H1 (cell line): Measurements from ENCODE around the gene OSCP1. TPM values are rescaled to one million over a fixed set of nuclear protein-coding genes. Genes with fewer than 3 reads are reported as not detected.

Experiments
- CTCF ChIA-PET: fragments of 300-600 bp; sonication (Branson Sonifier 250); formaldehyde crosslinking; loops from one replicate; lab custom pipeline; 2021; ENCODE audit not compliant: partially characterized antibody; lab: Charles Lee
- POLR2A ChIA-PET: fragments of 300-600 bp; sonication (Branson Sonifier 250); formaldehyde crosslinking; loops from one replicate; lab custom pipeline; 2021; ENCODE audit warnings: inconsistent platforms; ENCODE audit not compliant: partially characterized antibody; lab: Charles Lee
- DNase-seq, 2 experiments: peaks; one replicate each; pipeline versions ENCODE4 v3.0.0 to v3.0.0-alpha.2; 2010 to 2022; ENCODE audit warnings: low spot score in 2 of 2, low read depth in 1 of 2, mixed read lengths in 1 of 2
- FAIRE-seq: peaks from 2 replicates; lab custom pipeline; 2011; peaks lifted over from hg19 to GRCh38; lab: Jason Lieb, UNC
- H2AFZ ChIP-seq: 2 replicates; pipeline ENCODE4 v1.8.1; 2012; ENCODE audit warnings: low read length, inconsistent platforms
- H2AK5ac ChIP-seq: 2 replicates; pipeline ENCODE4 v1.6.1; 2013; ENCODE audit warnings: low read depth, low read length
- H2BK120ac ChIP-seq: replicated peaks from 2 replicates; pipeline ENCODE3; 2013; ENCODE audit warnings: low read depth, low read length, inconsistent platforms
- H2BK12ac ChIP-seq: 2 replicates; pipeline ENCODE4 v1.6.1; 2013; ENCODE audit warnings: low read depth, low read length
- H2BK15ac ChIP-seq: 2 replicates; pipeline ENCODE4 v1.6.1; 2013; ENCODE audit warnings: low read length
- H2BK20ac ChIP-seq: 2 replicates; pipeline ENCODE4 v1.6.1; 2013; ENCODE audit warnings: low read length
- H2BK5ac ChIP-seq: 2 replicates; pipeline ENCODE4 v1.6.1; 2013; ENCODE audit warnings: low read depth, low read length
- H3K14ac ChIP-seq: 2 replicates; pipeline ENCODE4 v1.6.1; 2013; ENCODE audit warnings: inconsistent platforms; ENCODE audit not compliant: insufficient read length
- H3K18ac ChIP-seq: 2 replicates; pipeline ENCODE4 v1.6.1; 2013; ENCODE audit warnings: low read length; ENCODE audit errors: extremely low read depth
- H3K23ac ChIP-seq: 2 replicates; pipeline ENCODE4 v1.6.1; 2013; ENCODE audit warnings: inconsistent platforms; ENCODE audit not compliant: insufficient read length
- H3K23me2 ChIP-seq: 2 replicates; pipeline ENCODE4 v1.6.1; 2013; ENCODE audit warnings: low read depth, low read length
- H3K27ac ChIP-seq: 2 replicates; pipeline ENCODE4 v1.6.1; 2011; ENCODE audit warnings: low read depth, low read length, inconsistent platforms
- H3K27me3 ChIP-seq, 4 experiments: replicated peaks in 1 of 4; 1 replicate in 1 of 4; 2 replicates in 3 of 4; pipeline versions ENCODE4 v1.6.1 to v1.8.1; 2011 to 2013; ENCODE audit warnings: low read length in 3 of 4, mild to moderate bottlenecking in 3 of 4, inconsistent platforms in 2 of 4, mixed read lengths in 2 of 4, moderate library complexity in 1 of 4; ENCODE audit not compliant: control insufficient read depth in 3 of 4, insufficient read depth in 3 of 4; ENCODE audit errors: extremely low read depth in 1 of 4
- H3K36me3 ChIP-seq, 4 experiments: 2 replicates each; pipeline versions ENCODE4 v1.6.1 to v1.8.1; 2011 to 2013; ENCODE audit warnings: mild to moderate bottlenecking in 4 of 4, low read length in 3 of 4, moderate library complexity in 2 of 4, control low read depth in 1 of 4, inconsistent platforms in 1 of 4; ENCODE audit not compliant: insufficient read depth in 4 of 4, control insufficient read depth in 2 of 4
- H3K4ac ChIP-seq: replicated peaks from 2 replicates; pipeline ENCODE3; 2013; ENCODE audit warnings: low read length, low read depth, mixed read lengths, inconsistent platforms; ENCODE audit not compliant: insufficient read length
- H3K4me1 ChIP-seq, 4 experiments: replicated peaks in 1 of 4; 1 replicate in 1 of 4; 2 replicates in 3 of 4; pipeline versions ENCODE4 v1.6.1 to v1.8.1; 2011 to 2013; ENCODE audit warnings: low read length in 3 of 4, inconsistent platforms in 2 of 4, mixed read lengths in 1 of 4; ENCODE audit not compliant: insufficient read depth in 4 of 4, control insufficient read depth in 3 of 4
- H3K4me2 ChIP-seq, 2 experiments: 2 replicates each; pipeline versions ENCODE4 v1.6.1 to v1.8.1; 2011 to 2013; ENCODE audit warnings: low read depth in 2 of 2, low read length in 2 of 2, control low read depth in 1 of 2, inconsistent platforms in 1 of 2, mild to moderate bottlenecking in 1 of 2; ENCODE audit not compliant: insufficient read depth in 1 of 2
- H3K4me3 ChIP-seq, 4 experiments: fragments of 200-600, 300-600 bp in 1 of 4; sonication (generic), shearing (Covaris generic), sonication (Bioruptor Twin) in 1 of 4; 2 replicates each; pipeline versions ENCODE4 v1.5.1 to v1.8.1; 2011 to 2016; ENCODE audit warnings: low read length in 4 of 4, low read depth in 3 of 4, control low read depth in 2 of 4, inconsistent platforms in 2 of 4, mild to moderate bottlenecking in 2 of 4, mixed read lengths in 1 of 4, moderate library complexity in 1 of 4; ENCODE audit not compliant: insufficient read depth in 2 of 4; ENCODE audit errors: extremely low read depth in 1 of 4
- H3K56ac ChIP-seq: replicated peaks from 2 replicates; pipeline ENCODE3; 2013; ENCODE audit warnings: low read depth, mild to moderate bottlenecking, mixed read lengths, low read length, inconsistent platforms; ENCODE audit not compliant: insufficient read length
- H3K79me1 ChIP-seq: 2 replicates; pipeline ENCODE4 v1.6.1; 2013; ENCODE audit warnings: low read depth, low read length, control low read depth
- H3K79me2 ChIP-seq, 2 experiments: 2 replicates each; pipeline versions ENCODE4 v1.6.1 to v1.8.1; 2012 to 2013; ENCODE audit warnings: low read length in 2 of 2, mild to moderate bottlenecking in 2 of 2, inconsistent platforms in 1 of 2; ENCODE audit not compliant: insufficient read depth in 2 of 2, control insufficient read depth in 1 of 2
- H3K9ac ChIP-seq, 4 experiments: replicated peaks in 1 of 4; 1 replicate in 1 of 4; 2 replicates in 3 of 4; pipeline versions ENCODE4 v1.6.1 to v1.8.1; 2011 to 2013; ENCODE audit warnings: low read depth in 3 of 4, low read length in 3 of 4, control low read depth in 2 of 4, mild to moderate bottlenecking in 2 of 4, moderate library complexity in 2 of 4, inconsistent platforms in 1 of 4; ENCODE audit errors: extremely low read depth in 1 of 4
- H3K9me3 ChIP-seq, 2 experiments: 2 replicates each; pipeline versions ENCODE4 v1.6.1 to v1.8.1; 2012 to 2013; ENCODE audit warnings: mild to moderate bottlenecking in 2 of 2, moderate library complexity in 2 of 2, control low read depth in 1 of 2, inconsistent platforms in 1 of 2, low read depth in 1 of 2, low read length in 1 of 2, mixed read lengths in 1 of 2; ENCODE audit not compliant: insufficient read depth in 2 of 2
- H4K20me1 ChIP-seq, 2 experiments: replicated peaks in 1 of 2; 2 replicates each; pipeline versions ENCODE3 to v1.8.1; 2011 to 2013; ENCODE audit warnings: inconsistent platforms in 2 of 2, low read length in 2 of 2, mild to moderate bottlenecking in 1 of 2; ENCODE audit not compliant: insufficient read depth in 2 of 2, control insufficient read depth in 1 of 2
- H4K5ac ChIP-seq: 2 replicates; pipeline ENCODE4 v1.6.1; 2013; ENCODE audit warnings: low read length, low read depth, mixed read lengths, inconsistent platforms; ENCODE audit not compliant: insufficient read length
- H4K8ac ChIP-seq: 2 replicates; pipeline ENCODE4 v1.8.0; 2013; ENCODE audit warnings: mild to moderate bottlenecking, moderate library complexity, low read length, inconsistent platforms; ENCODE audit not compliant: insufficient read depth; ENCODE audit errors: extremely low read depth
- H4K91ac ChIP-seq: replicated peaks from 2 replicates; pipeline ENCODE3; 2013; ENCODE audit warnings: low read length, mixed read lengths, inconsistent platforms; ENCODE audit not compliant: insufficient read length
- BRCA1 ChIP-seq: IDR thresholded peaks from 2 replicates; pipeline ENCODE4 v1.6.1; 2012; ENCODE audit warnings: low read depth, low read length, improper control_type of control experiment
- KDM5A ChIP-seq: fragments of 200-600 bp; IDR thresholded peaks from 2 replicates; pipeline ENCODE4 v1.7.1; 2012; ENCODE audit warnings: mild to moderate bottlenecking, low read length, inconsistent platforms, mixed read lengths
- RAD21 ChIP-seq, 2 experiments: IDR thresholded peaks in 1 of 2; conservative IDR thresholded peaks in 1 of 2; 2 replicates each; pipeline ENCODE4 v1.6.1; 2011; ENCODE audit warnings: low read depth in 2 of 2, low read length in 2 of 2, improper control_type of control experiment in 1 of 2, inconsistent platforms in 1 of 2, mild to moderate bottlenecking in 1 of 2, moderate library complexity in 1 of 2
- RXRA ChIP-seq: IDR thresholded peaks from 2 replicates; pipeline ENCODE4 v1.6.1; 2011; ENCODE audit warnings: low read depth, mild to moderate bottlenecking, low read length, moderate library complexity; ENCODE audit not compliant: insufficient read depth
- USF2 ChIP-seq: IDR thresholded peaks from 2 replicates; pipeline ENCODE4 v1.6.1; 2011; ENCODE audit warnings: low read length, improper control_type of control experiment
- WGBS, 2 experiments: shearing (Covaris generic) in 1 of 2; methylation state at CpG; one replicate each; pipeline versions ENCODE4 v1.1.6 to v1.1.7; 2013 to 2015; ENCODE audit warnings: low lambda C conversion rate in 2 of 2, mixed read lengths in 2 of 2, inconsistent platforms in 1 of 2, low coverage in 1 of 2, missing lambda C conversion rate in 1 of 2; ENCODE audit not compliant: insufficient replicate concordance in 2 of 2, insufficient coverage in 1 of 2, insufficient read length in 1 of 2; ENCODE audit errors: extremely low coverage in 1 of 2, missing lambda C conversion rate in 1 of 2; 5-methylcytosine and 5-hydroxymethylcytosine counted together
- polyA plus RNA-seq, 7 experiments: library from polyadenylated mRNA; depleted of rRNA in 3 of 7; stranded (reverse) in 5 of 7; unstranded in 2 of 7; fragments of >200 nt in 5 of 7; fragments of 200-250 nt in 2 of 7; gene quantifications; 1 replicate in 5 of 7; 2 replicates in 1 of 7; 4 replicates in 1 of 7; pipeline versions ENCODE4 v1.2.1 to v1.2.3, GENCODE V29; 2011 to 2013; ENCODE audit warnings: missing spikeins in 2 of 7, mixed read lengths in 2 of 7
- total RNA-seq: library from RNA; stranded (reverse); fragmentation: NEBNext Ultra II Directional; extraction: Animal tissue kit (Norgen Biotek cat#: 25700); gene quantifications from 2 replicates; pipeline ENCODE4 v1.2.1, GENCODE V29; 2021

OSCP1 gene
- total and polyA plus RNA-seq, 2 of the 8 experiments (the other 6 are each of a cell fraction or from before 2014, with no cell fraction given): 1.8 to 3.3 TPM

- POLR2A ChIA-PET: interaction anchor here (0.7 to 3.3 kb wide), 2 partner anchors 8 to 31 kb away, joined by 3 to 22 read pairs; partner anchors contain the start of gene MRPS15
- H3K9ac ChIP-seq: no peak overlapping the region
- 78% methylated on average over 1 of the region's 1 CpG; no CpG with 5 or more reads in 1 of the 2 experiments for WGBS, 2 experiments
- CTCF ChIA-PET: interaction anchor here (0.9 kb wide), 1 partner anchor 9 kb away, joined by 4 read pairs; no protein-coding TSS in a partner anchor
- no peaks in the 10 kb centered on the region; the same call in 1 of the 2 replicates for H3K23me2 ChIP-seq
- peaks cover 0 to 1% of the 10 kb centered on the region in 2 experiments for H4K20me1 ChIP-seq
- peaks cover 24 to 43% (median 38%) of the 10 kb centered on the region in 4 experiments for H3K36me3 ChIP-seq
- no peak overlapping the region for H2BK20ac ChIP-seq
- H3K9me3 ChIP-seq: no peaks in the 10 kb centered on the region
- no peak overlapping the region for H3K27ac ChIP-seq
- H3K23ac ChIP-seq: no peak overlapping the region
- H4K8ac ChIP-seq: no peak overlapping the region
- no peak for DNase-seq
- H3K27me3 ChIP-seq: no peaks in the 10 kb centered on the region
- no peak overlapping the region for H2BK12ac ChIP-seq
- no peak overlapping the region for H4K91ac ChIP-seq
- no peak for TF ChIP-seq RXRA
- no peak for TF ChIP-seq USF2
- TF ChIP-seq KDM5A: no peak
- TF ChIP-seq RAD21 (IDR thresholded peaks at IDR 0.05 in 1 of 2, conservative IDR thresholded peaks at IDR 0.05 in 1 of 2; ENCODE audit: low read depth in 2 of 2, low read length in 2 of 2): no peak
- TF ChIP-seq BRCA1: no peak
- no peaks in the 10 kb centered on the region; a peak in 1 of 7 replicates for H3K4me1 ChIP-seq
- no peak overlapping the region for H3K18ac ChIP-seq
- no peak overlapping the region for H3K56ac ChIP-seq
- H3K79me1 ChIP-seq: no peaks in the 10 kb centered on the region
- no peak overlapping the region for H3K14ac ChIP-seq
- H2AK5ac ChIP-seq: no peak overlapping the region
- H3K4me2 ChIP-seq: no peak overlapping the region
- no peak overlapping the region for H2BK5ac ChIP-seq
- no peak overlapping the region for H3K4me3 ChIP-seq
- no peaks in the 10 kb centered on the region for H3K79me2 ChIP-seq
- no peak overlapping the region for H4K5ac ChIP-seq
- H2BK120ac ChIP-seq: no peak overlapping the region
- no peak for FAIRE-seq
- no peak overlapping the region for H2BK15ac ChIP-seq
- no peak overlapping the region for H3K4ac ChIP-seq
- H2AFZ ChIP-seq: no peak overlapping the region
These were observed 5.1 kb upstream of the OSCP1 start for GRCh38 chr1:36455386-36455785.
